BJ (cell line): Measurements from ENCODE around the gene EMP3. TPM values are rescaled to one million over a fixed set of nuclear protein-coding genes. Genes with fewer than 3 reads are reported as not detected.

ENCODE experiments used
- CTCF ChIA-PET: fragments of 350-600 bp; formaldehyde crosslinking; extraction: SDS; loops from one replicate; lab custom pipeline; 2021; ENCODE audit warnings: antibody characterized with exemption, inconsistent platforms; lab: Yijun Ruan, JAX
- POLR2A ChIA-PET: fragments of 300-600 bp; sonication (Branson Sonifier 250); formaldehyde crosslinking; extraction: SDS; loops from one replicate; lab custom pipeline; 2021; ENCODE audit warnings: antibody characterized with exemption; lab: Charles Lee
- DNase-seq: peaks from one replicate; pipeline ENCODE4 v3.0.0-alpha.2; 2011; ENCODE audit warnings: low read depth
- H3K27me3 ChIP-seq: 2 replicates; pipeline ENCODE4 v1.6.0; 2011; ENCODE audit warnings: low read length; ENCODE audit not compliant: control insufficient read depth, insufficient read depth
- H3K36me3 ChIP-seq: 2 replicates; pipeline ENCODE4 v1.5.1; 2011; ENCODE audit warnings: low read length; ENCODE audit not compliant: control insufficient read depth, insufficient read depth
- H3K4me3 ChIP-seq: 2 replicates; pipeline ENCODE4 v1.5.1; 2011; ENCODE audit warnings: low read depth, mild to moderate bottlenecking, control low read depth, low read length
- polyA plus RNA-seq: library from polyadenylated mRNA; depleted of rRNA; stranded (reverse); fragments of >200 nt; gene quantifications from 2 replicates; pipeline ENCODE4 v1.2.3, GENCODE V29; 2011
- TF ChIP-seq, protein P1 (sequence below): IDR thresholded peaks from 2 replicates; pipeline ENCODE4 v1.5.1; 2011; ENCODE audit warnings: low read depth, mild to moderate bottlenecking, control low read depth, inconsistent platforms, low read length, moderate library complexity; ENCODE audit not compliant: insufficient read depth

Gene EMP3
- polyA plus RNA-seq, 1 experiment: 472 TPM

- Histone ChIP-seq H3K4me3 (peak overlapping the region; percentile 20; the same call in 1 of the 2 replicates), H3K27me3 (0 out of 2 replicates have a peak, but pooled peaks cover 1% of the 10 kb centered on the region), H3K36me3 (no peaks in the 10 kb centered on the region)
- TF ChIP-seq, protein P1, sequence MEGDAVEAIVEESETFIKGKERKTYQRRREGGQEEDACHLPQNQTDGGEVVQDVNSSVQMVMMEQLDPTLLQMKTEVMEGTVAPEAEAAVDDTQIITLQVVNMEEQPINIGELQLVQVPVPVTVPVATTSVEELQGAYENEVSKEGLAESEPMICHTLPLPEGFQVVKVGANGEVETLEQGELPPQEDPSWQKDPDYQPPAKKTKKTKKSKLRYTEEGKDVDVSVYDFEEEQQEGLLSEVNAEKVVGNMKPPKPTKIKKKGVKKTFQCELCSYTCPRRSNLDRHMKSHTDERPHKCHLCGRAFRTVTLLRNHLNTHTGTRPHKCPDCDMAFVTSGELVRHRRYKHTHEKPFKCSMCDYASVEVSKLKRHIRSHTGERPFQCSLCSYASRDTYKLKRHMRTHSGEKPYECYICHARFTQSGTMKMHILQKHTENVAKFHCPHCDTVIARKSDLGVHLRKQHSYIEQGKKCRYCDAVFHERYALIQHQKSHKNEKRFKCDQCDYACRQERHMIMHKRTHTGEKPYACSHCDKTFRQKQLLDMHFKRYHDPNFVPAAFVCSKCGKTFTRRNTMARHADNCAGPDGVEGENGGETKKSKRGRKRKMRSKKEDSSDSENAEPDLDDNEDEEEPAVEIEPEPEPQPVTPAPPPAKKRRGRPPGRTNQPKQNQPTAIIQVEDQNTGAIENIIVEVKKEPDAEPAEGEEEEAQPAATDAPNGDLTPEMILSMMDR: no peak
- ChIA-PET CTCF (interaction anchor here (0.6 to 1.7 kb wide), 4 partner anchors 14 to 29 kb away, joined by 3 to 10 read pairs (median 6); partner anchors contain the start of genes GRIN2D and KDELR1), POLR2A (no interaction called here)
- DNase-seq: no peak
Measured at GRCh38 chr19:48364598-48365348, 39.4 kb downstream of the EMP3 start.

GRCh38 chr19:48365602-48366001, 40.2 kb downstream of the EMP3 start:
- no peaks in the 10 kb centered on the region for H3K36me3 ChIP-seq
- H3K4me3 ChIP-seq: no peak overlapping the region
- TF ChIP-seq, protein P1: no peak
- CTCF ChIA-PET: no interaction called here
- 0 out of 2 replicates have a peak, but pooled peaks cover 1% of the 10 kb centered on the region for H3K27me3 ChIP-seq
- POLR2A ChIA-PET: no interaction called here
- DNase-seq: no peak

- no peak for DNase-seq
- Histone ChIP-seq H3K36me3 (no peaks in the 10 kb centered on the region), H3K27me3 (0 out of 2 replicates have a peak, but pooled peaks cover 1% of the 10 kb centered on the region), H3K4me3 (no peak overlapping the region)
- TF ChIP-seq, protein P1: no peak
- POLR2A ChIA-PET: interaction anchor here (0.6 kb wide), 1 partner anchor 27 kb away, joined by 8 read pairs; no protein-coding TSS in a partner anchor
- CTCF ChIA-PET: interaction anchor here (1.1 kb wide), 1 partner anchor 24 kb away, joined by 6 read pairs; the partner anchor contains the start of gene KDELR1
Measured at GRCh38 chr19:48367855-48368254, 42.5 kb downstream of the EMP3 start.

- POLR2A ChIA-PET: no interaction called here
Measured at GRCh38 chr19:48368936-48369335, 43.6 kb downstream of the EMP3 start.

GRCh38 chr19:48370955-48371354, 45.6 kb downstream of the EMP3 start:
- Histone ChIP-seq H3K4me3 (no peak overlapping the region), H3K27me3 (0 out of 2 replicates have a peak, but pooled peaks cover 1% of the 10 kb centered on the region), H3K36me3 (no peaks in the 10 kb centered on the region)
- ChIA-PET POLR2A (no interaction called here), CTCF (no interaction called here)
- DNase-seq: no peak
- TF ChIP-seq, protein P1: no peak

More at GRCh38 chr19:48368936-48369335, 43.6 kb downstream of the EMP3 start:
- H3K4me3 ChIP-seq: no peak overlapping the region
- CTCF ChIA-PET: no interaction called here
- H3K36me3 ChIP-seq: no peaks in the 10 kb centered on the region
- TF ChIP-seq, protein P1: no peak
- DNase-seq: no peak
- 0 out of 2 replicates have a peak, but pooled peaks cover 1% of the 10 kb centered on the region for H3K27me3 ChIP-seq
